NCI-H82 treated with DMSO at 0.1 percent for 48 hours (cell line): ENCODE measurements around the gene LMF1.
"Not testable (repeated sequence)": the region's sequence is repeated elsewhere in the genome, so short reads cannot be mapped to it uniquely, and the experiment has no call there.

ENCODE experiments used
- DNase-seq: peaks from one replicate; lab custom pipeline; 2025; ENCODE audit not compliant: unreplicated experiment; lab: John Stamatoyannopoulos, UW

The LMF1 gene

DNA sequence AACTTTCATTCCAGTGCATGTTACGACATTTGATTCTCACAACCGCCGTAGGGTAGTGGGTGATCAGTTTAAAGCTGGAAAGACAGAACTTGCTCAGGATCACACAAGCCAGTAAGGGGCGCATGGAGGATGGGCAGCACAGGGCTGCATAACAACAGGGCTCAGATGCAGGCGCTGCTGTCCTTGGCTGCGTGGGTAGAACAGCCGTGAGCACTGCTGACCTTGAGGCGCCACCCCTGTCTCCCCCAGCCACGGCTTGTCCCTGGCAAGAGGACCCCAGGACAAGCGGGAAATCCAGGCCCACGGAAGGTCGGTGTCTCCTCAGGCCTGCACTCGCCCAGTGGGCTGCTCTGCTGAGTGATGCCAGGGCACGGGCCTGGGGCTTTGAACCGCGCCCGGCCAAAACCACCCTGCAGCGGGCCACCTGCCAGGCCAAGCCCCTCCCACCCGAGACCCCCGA, 84.7 kb downstream of the LMF1 start:
- DNase-seq, result no peak

DNA sequence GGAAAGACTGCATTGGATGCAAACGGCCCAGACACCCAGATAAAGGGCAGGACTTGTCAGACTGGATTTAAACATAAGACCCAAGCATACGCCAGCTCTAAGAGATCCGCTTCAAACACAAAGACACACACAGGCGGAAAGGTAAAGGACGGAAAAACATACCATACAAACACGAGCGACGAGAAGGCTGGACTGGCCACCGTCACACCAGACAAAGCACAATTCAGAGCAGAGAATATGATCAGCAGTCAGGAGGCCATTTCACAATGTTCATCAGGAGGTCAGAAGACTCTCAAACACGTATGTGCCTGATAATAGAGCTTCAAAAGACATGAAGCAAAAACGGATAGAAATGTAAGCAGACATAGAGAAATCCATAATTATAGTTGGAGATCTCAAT, 85.4 kb downstream of the LMF1 start:
- no peak for DNase-seq

DNA sequence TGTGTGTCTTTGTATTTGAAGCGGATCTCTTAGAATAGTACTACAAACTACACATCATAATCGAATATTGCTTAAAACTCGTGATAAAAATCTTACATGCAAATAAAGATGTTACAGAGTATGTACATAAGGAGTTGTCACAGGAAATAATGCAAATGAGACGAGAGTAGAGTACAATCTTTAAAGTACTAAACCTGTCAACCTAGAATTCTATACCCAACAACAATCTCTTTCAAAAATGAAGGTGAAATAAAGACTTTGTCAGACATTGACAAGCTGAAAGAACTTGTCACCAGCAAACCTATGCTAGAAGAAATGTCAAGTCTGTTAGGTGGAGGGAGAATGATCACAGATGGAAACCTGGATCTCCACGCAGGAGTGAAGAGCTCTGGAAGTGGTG, 86.6 kb downstream of the LMF1 start:
- no peak for DNase-seq

DNA sequence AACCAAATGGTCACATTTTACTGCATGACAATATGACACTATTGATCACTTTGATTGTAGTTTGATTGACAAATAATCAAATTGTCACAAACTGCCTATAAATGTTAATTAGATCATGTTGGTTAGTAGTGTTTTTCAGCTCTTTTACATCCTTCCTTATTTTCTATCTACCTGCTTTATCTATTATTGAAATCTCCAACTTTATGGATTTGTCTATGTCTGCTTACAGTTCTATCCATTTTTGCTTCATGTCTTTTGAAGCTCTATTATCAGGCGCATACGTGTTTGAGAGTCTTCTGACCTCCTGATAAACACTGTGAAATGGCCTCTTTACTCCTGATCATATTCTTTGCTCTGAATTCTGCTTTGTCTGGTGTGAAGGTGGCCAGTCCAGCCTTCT, 87.0 kb downstream of the LMF1 start:
- no peak for DNase-seq

DNA sequence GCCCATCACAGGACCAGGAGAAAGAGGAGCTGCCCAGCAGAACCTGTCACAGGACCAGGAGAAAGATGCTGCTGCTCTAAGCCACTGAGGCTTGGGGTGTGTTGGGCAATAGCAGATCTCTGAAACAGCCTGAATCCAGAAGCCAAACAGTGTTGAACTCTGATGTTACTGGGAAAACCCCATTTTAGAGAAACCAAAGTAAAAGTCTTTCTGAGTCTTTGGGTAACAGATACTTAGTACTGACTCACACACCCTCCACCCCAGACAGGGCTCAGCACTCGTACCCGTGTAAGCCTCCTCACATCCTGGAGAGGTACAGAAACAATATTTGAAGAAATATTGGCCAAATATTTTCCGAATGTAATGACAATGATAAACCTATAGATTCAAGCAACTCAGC, 87.4 kb downstream of the LMF1 start:
- DNase-seq, result no peak

DNA sequence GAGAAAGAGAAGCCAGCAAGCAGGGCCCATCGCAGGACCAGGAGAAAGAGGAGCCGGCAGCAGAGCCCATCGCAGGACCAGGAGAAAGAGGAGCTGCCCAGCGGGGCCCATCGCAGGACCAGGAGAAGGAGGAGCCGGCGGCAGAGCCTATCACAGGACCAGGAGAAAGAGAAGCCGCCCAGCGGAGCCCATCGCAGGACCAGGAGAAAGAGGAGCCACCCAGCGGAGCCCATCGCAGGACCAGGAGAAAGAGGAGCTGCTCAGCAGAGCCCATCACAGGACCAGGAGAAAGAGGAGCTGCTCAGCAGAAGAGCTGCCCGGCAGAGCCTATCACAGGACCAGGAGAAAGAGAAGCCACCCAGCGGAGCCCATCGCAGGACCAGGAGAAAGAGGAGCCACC, 88.1 kb downstream of the LMF1 start:
- DNase-seq, result not testable (repeated sequence)

DNA sequence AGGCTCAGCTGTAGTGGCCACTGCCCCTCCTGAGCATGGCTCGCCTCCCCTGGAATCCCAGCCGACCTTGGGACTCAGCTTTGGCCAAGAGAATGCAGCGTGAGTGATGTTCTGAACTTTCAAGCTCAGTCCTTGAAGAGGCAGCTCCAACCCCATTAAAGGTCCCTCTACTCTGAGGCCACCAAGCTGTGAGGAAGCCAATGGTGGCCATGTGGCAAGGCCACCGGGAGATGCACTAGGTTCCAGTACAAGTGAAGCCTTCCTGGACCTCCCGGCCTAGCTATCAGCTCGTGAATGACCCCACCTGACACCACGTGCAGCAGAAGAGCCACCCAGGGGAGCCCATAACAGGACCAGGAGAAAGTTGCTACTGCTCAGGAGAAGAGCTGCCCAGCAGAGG, 88.5 kb downstream of the LMF1 start:
- no peak for DNase-seq

DNA sequence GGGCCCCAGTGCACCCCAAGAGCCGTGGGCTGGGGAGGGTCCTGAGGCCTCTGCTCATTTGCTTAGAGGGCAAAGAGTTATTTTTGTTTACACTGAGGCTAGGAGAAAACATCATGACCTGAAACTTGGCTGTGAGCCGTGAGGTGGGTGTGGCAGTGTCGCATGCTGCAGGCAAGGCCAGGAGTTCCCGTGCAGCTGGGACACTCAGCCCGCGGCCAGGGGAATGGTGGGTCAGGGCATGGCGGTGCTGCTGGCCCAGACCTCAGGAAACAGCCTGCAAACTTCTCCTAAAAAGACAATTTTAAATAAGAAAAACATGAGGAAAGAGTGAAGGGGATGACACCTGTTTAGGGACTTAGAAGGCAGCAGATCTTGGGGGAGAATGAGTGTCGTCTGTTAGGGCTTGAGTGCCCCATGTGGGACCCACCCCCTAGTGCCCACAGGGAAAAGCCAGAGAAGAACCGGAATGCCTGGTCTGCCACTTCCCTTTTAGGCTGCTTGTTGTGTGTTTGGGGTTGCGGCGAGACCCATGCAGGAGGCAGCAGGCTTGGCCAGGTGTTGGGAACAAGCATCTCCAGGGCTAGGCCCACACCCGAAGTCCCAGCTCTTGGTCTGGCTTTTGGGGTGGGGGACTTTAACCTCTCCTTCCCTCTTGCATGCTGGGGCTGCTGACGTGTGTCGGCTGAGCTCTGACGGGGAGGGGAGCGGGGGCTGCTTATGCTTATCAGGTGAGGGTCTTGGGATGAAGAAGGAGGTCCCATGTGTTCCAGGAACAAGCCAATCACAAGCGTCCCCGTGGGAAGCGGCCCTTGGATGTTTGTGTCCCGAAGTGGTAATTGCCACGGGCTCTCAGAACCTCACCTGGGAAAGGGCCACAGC, 89.3 kb downstream of the LMF1 start:
- DNase-seq, result no peak

DNA sequence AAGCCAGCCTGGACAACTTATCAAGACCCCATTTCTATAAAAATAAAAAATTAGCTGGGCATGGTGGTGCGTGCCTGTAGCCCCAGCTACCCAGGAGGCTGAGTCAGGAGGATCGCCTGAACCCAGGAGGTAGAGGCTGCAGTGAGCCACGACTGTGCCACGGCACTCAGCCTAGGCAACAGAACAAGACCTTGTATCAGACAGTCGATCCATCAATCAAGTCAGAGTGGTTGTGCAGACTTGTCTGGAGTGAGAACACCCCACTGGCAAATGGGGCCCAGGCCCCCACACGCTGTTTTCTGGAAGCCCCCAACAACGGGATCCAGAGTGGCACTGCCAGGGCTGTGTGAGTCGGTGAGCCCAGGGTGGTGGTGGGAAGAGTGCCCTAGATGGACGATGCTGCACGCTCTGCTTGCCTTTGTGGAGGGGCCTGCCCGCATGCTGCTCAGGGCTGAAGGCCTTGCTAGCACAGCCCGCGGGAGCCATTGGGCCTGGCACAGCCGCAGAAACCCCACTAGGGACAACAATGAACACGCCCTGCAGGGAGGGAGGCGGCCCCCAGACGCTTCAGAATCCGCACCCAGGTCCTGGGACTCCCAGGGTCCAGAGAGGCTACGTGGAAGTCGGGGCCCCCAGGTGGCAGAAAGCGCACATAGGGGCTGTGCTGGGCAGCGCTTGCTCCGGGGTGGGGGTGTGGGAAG, 90.2 kb downstream of the LMF1 start:
- DNase-seq, result no peak

DNA sequence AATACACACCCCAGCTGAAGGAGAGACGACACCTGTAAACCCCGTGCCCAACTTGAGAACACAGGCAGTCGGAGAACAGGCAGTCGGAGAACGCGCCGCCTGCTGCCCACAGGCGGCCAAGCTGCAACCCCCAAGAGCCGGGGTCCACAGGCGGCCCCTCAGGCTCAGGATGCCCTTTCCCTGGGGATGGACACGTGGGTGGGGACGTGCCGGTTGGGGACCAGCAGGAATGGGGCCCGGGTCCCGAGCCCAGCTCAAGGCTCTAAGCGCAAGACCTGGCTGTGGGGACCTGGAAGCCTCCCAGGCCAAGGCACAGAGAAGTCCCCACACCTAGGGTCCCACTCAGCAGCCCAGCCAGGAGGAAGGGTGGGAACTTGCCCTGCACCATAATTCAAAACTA, 90.8 kb downstream of the LMF1 start:
- DNase-seq, result no peak

DNA sequence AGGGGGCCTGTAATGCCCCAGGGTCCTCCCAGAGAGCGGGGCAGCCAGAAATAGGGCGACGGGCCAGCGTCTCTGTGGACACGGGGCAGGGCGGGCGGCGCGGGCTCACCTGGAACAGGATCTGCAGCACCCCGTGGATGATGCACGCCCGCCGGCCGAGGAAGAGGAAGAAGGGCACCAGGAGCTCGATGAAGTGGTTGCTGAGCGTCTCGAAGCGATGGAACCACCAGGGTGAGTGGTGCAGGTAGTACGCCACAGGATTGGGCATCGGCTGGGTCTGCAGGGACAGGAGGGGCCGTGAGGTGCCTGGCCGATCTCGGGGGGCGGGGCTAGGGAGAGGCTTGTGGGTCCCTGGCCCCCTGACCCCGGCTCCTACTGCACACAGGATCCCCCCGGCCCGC, 91.3 kb downstream of the LMF1 start:
- no peak for DNase-seq

DNA sequence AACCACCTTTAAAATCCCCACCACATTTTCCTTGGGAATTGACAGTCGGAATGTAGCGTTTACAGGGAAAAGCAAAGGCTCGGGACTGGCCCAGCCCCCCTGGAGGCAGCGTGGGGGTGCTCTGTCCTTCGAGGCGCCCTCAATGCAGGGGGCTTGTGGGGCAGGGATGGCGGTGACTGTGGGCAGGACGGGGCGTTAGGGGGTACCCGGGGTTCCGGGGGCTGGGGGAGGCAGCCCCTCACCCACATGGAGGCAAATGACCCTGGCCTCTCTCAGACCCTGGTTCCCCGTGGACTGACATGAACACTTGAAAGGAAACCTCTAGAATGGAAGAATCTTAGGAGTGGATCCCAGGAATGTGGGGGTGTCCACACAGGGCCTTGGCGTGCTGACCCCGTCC, 91.9 kb downstream of the LMF1 start:
- DNase-seq, result no peak

DNA sequence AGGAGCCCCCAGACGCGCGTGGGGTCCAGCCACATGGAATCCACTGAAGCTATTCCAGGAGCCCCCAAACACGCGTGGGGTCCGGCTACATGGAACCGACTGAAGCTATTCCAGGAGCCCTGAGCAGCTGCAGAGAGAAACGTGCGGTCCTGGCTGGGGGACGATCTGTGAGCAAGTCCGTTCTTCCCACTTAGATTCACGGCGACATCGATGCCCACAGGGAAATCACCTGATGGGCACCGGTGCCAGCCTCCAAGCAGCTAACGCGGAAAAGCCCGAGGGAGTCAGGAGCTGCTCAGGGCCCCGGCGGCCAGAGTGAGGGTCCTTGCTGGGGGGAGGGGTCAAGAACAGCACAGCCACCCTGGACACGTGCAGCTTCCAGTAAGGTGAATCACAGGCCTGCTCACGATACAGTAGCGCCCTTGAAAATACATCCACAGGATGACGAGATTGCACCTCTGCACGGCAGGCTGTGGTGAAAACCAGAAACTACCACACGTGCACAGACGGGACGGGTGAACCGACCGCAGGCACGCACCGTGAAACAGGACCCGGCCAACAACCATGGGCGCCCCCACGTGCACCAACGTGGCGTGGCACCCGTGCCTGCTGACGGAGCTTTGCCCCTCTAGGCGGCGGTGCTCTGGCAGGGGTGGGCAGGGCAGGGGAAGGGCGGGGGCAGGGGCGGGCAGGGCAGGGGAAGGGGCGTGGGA, 92.6 kb downstream of the LMF1 start:
- no peak for DNase-seq

DNA sequence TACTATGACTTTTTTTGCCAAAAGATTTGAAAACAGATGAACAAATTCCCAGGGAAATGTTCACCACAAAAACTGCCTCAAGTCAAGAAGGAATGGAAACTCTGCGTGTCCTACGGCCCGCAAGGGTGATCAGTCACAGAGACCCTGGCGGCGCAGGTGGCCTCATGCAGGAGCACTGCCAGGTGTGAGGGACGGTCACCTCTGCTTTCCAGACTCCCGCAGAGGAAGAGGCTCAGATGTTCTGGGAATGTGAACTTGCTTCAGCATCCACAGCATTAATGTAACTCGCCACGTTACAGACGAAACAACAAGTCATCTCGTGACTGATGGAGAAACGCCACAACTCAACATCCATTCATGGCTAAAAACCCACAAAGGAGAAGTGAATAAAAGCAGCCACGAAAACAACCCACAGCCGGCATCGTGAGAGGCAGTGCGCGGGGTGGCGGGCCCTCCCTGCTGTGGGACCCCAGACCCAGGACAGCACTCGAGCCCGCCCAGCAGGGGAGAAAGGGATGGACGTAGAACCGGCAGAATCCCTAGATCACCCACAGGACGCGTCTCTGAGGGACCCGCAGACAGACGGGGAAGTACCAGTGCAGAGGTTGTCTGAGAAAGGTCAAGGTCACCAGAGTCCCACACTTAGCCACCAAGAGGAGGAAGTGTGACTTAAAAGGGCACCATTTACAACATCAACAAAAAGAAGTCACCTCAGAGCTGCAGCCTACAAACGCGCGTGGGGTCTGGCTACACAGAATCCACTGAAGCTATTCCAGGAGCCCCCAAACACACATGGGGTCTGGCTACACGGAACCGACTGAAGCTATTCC, 93.3 kb downstream of the LMF1 start:
- DNase-seq, result no peak

DNA sequence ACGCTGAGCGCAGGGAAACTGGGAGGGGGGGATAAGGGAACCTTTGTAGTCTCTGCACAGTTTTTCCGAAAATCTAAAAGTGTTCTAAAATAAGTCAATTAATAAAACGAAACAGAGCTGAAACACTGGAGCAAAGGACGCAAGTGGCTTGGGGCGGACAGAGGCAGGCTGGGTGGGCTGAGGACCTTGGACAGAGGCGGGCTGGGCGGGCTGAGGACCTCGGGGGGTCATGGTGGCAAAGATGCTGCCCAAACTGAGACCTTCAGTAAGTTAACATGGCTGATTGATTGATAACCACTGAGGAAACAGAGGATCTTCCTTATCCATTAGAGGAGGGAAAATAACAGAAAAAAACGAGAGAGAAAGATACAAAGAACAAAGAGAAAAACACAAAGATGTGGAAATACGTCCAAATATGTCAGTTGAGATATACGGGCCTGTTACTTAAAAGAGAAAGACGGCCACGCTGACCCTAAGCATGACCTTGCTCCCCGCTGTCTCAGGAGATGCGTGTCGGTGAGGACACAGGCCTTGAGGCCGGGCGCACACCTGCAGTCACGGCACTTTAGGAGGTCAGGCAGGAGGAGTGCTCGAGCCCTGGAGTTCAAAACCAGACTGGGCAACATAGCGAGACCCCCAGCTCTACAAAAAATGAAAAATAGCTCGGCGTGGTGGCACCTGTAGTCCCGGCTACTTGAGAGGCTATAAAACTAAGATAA, 94.1 kb downstream of the LMF1 start:
- DNase-seq, result no peak

DNA sequence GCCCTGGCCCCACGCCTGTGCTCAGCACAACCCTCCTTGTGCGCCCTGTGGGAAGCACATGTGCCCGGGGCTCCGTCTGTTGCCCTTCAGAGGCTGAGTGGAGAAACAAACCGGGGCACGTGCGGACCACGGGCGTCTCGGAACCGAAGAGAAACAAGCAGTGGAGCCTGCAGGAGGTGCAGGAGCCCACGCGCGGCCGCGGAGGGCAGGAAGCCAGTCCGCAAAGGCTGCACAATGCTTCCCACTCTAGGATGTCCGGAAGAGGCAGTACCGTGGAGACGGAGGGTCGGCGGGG, 94.8 kb downstream of the LMF1 start:
- DNase-seq, result no peak

DNA sequence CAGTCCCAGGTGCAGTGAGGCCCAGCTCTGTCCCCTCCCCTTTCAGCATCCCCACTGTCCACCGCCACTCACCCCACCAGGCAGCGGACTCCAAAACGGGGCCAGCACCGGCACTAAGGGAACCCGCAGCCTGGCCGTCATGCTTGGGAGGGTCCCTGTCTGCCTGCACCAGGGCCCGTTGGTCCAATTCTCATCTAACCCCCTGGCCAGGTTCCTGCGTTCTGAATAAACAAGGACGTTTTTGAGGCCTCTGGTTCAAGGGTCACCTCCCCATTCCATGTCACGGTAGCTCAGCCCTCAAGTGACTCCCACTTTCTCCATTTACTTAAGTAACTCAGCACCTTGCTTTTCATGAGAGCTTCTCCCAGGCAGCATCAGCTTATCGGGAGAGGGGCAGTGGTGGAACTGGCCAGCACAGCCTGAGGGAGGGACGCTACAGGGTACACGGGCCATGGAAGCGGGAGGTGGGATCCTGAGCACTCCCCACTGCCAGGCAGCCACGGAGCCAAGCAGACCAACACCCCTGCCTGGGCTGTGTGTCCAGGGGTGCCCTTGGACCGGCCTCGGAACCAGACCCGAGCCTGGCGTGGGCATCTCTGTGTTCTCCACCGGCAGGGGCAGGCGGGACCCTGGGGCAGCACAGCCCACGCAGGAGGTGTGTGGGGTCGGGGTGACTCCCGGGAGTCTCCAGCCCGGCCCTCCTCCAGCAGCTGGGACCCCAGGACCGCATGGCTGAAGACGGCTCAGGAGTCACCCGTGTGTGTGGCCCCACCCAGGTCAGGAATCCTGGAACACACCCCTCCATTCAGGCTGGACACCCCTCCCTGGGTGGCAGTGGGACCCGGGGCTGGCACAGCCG, 95.4 kb downstream of the LMF1 start:
- DNase-seq, result no peak

DNA sequence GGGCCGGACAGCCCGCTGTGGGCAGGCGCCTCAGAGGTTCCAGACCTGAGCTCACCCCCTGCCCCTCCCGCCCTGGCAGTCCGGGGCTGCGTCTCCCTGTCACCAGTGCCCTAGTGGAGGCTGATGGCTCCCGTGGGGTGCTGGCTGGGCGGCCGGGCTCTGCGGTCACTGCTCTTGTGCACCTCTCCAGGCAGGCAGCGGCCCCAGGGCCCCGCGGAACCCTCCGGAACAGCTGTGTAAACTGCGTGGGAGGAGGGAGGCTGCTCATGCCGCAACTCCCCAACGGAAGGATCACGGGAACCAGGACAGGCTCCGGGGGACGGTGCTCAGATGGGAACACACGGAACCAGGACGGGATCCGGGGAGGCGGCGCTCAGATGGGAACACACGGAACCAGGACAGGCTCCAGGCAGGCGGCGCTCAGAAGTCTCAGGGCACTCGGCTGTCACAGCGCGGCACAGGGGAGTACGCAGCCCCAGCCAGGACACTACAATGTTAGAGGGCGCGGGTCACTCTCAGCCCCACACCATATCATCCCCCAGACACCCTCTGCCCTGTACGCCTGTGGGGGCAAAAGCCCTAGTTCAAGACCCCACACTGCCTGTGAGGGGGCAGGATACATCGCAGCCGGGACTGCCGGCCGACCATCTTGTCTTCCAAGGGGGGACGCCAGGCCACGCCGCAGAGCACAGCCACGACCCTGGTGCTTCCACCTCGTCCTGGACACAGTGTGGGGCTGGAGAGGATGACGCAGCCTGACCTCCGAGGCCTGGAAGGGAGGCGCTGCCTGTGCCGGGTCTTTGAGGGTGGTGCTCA, 96.2 kb downstream of the LMF1 start:
- no peak for DNase-seq

DNA sequence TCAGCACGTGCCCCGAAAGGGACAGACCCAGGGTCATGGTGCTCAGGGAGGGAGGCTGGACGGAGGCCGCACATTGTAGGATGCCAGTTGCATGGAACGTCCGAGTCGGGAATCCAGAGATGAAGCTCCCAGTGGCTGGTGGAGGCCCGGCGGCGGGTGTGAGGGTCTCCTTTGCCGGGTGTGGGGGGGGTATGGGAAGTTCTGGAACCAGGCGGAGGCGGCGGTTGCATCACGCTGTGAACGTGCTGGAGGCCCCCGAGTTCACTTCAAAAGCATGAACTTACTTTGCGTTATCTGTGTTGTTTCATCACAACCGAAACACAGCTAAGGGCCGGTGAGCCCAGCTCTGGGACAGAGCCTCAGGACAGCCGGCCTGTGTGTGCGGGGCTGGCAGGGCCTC, 96.9 kb downstream of the LMF1 start:
- DNase-seq, result no peak
